Lower lobe of right lung (tissue), 2 donors: ENCODE measurements around the gene NHS. TPM values are rescaled to one million over a fixed set of nuclear protein-coding genes. Genes with fewer than 3 reads are reported as not detected.

Experiments used
- ATAC-seq, 2 donors: fragments of 200-7000 bp; cut with Tn5 transposase; one replicate each; pipeline ENCODE4 v1.9.1; 2020 to 2022; ENCODE audit warnings: mild to moderate bottlenecking in 2 of 2, moderate library complexity in 2 of 2
- DNase-seq: peaks from one replicate; pipeline ENCODE4 v3.0.0-alpha.2; 2020
- H3K27ac ChIP-seq: fragments of 200-600 bp; one replicate; pipeline ENCODE4 v1.8.0; 2022
- H3K27me3 ChIP-seq: fragments of 200-600 bp; one replicate; pipeline ENCODE4 v1.8.0; 2022; ENCODE audit warnings: low read depth
- H3K36me3 ChIP-seq: fragments of 200-600 bp; one replicate; pipeline ENCODE4 v1.8.0; 2022; ENCODE audit warnings: mild to moderate bottlenecking
- H3K4me1 ChIP-seq: fragments of 200-600 bp; one replicate; pipeline ENCODE4 v1.8.0; 2022
- H3K4me3 ChIP-seq: fragments of 200-600 bp; one replicate; pipeline ENCODE4 v1.8.0; 2022; ENCODE audit warnings: mild to moderate bottlenecking
- H3K9me3 ChIP-seq: fragments of 200-600 bp; one replicate; pipeline ENCODE4 v1.8.0; 2022
- CTCF ChIP-seq: fragments of 200-600 bp; IDR thresholded peaks from one replicate; pipeline ENCODE4 v1.8.0; 2022; ENCODE audit warnings: antibody characterized with exemption, mild to moderate bottlenecking
- intact Hi-C: fragments of 100-400 bp; cut with DNase I; formaldehyde crosslinking; loops from one replicate; pipeline ENCODE4 v1.11.0; 2022
- total RNA-seq: library from RNA; stranded (reverse); fragmentation: NEBNext Ultra II Directional; extraction: Animal tissue kit (Norgen Biotek cat#: 25700); gene quantifications from one replicate; pipeline ENCODE4 v1.2.1, GENCODE V29; 2021
- donor health status: DM: no; HTN: yes; CAD: no; lungs with severe emphysema.

Gene NHS
- total RNA-seq, 1 donor from 2014 or later = 2.7 TPM

- Histone ChIP-seq H3K27ac (no peak overlapping the region), H3K9me3 (no peaks in the 10 kb centered on the region), H3K4me3 (no peak overlapping the region), H3K36me3 (no peaks in the 10 kb centered on the region), H3K4me1 (no peaks in the 10 kb centered on the region), H3K27me3 (no peaks in the 10 kb centered on the region)
- intact Hi-C loops = no loop called here
- no peak for ATAC-seq
- no peak for DNase-seq
- no peak for TF ChIP-seq CTCF
Measured at GRCh38 chrX:17417372-17417771, 42.4 kb downstream of the NHS start.

- Histone ChIP-seq H3K9me3 (no peaks in the 10 kb centered on the region), H3K4me1 (no peaks in the 10 kb centered on the region), H3K27ac (no peak overlapping the region), H3K36me3 (no peaks in the 10 kb centered on the region), H3K4me3 (no peak overlapping the region), H3K27me3 (no peaks in the 10 kb centered on the region)
- no peak for TF ChIP-seq CTCF
- no peak for ATAC-seq
- intact Hi-C loops = no loop called here
- no peak for DNase-seq
Measured at GRCh38 chrX:17425136-17425535, 50.1 kb downstream of the NHS start.

- no peaks in the 10 kb centered on the region for H3K36me3 ChIP-seq
- no peaks in the 10 kb centered on the region for H3K9me3 ChIP-seq
- DNase-seq = no peak
- intact Hi-C loops = no loop called here
- no peak overlapping the region for H3K4me3 ChIP-seq
- ATAC-seq = no peak
- no peak overlapping the region for H3K27ac ChIP-seq
- no peak for TF ChIP-seq CTCF
- no peaks in the 10 kb centered on the region for H3K27me3 ChIP-seq
- H3K4me1 ChIP-seq = no peaks in the 10 kb centered on the region
Measured at GRCh38 chrX:17425551-17425950, 50.6 kb downstream of the NHS start.

- no peaks in the 10 kb centered on the region for H3K36me3 ChIP-seq
- H3K27me3 ChIP-seq = no peaks in the 10 kb centered on the region
- intact Hi-C loops = no loop called here
- ATAC-seq (no peak), DNase-seq (no peak)
- no peak for TF ChIP-seq CTCF
- no peak overlapping the region for H3K27ac ChIP-seq
- no peaks in the 10 kb centered on the region for H3K4me1 ChIP-seq
- no peak overlapping the region for H3K4me3 ChIP-seq
- no peaks in the 10 kb centered on the region for H3K9me3 ChIP-seq
Measured at GRCh38 chrX:17431171-17431570, 56.2 kb downstream of the NHS start.

- Histone ChIP-seq H3K27ac (no peak overlapping the region), H3K27me3 (no peaks in the 10 kb centered on the region), H3K4me1 (no peaks in the 10 kb centered on the region), H3K36me3 (no peaks in the 10 kb centered on the region), H3K9me3 (no peaks in the 10 kb centered on the region), H3K4me3 (no peak overlapping the region)
- no peak for TF ChIP-seq CTCF
- no peak for DNase-seq
- no peak for ATAC-seq
- intact Hi-C loops = no loop called here
Measured at GRCh38 chrX:17432158-17432557, 57.2 kb downstream of the NHS start.

- no peak for DNase-seq
- no peak for ATAC-seq
- Histone ChIP-seq H3K27me3 (no peaks in the 10 kb centered on the region), H3K27ac (no peak overlapping the region), H3K9me3 (no peaks in the 10 kb centered on the region), H3K36me3 (no peaks in the 10 kb centered on the region), H3K4me3 (no peak overlapping the region), H3K4me1 (no peaks in the 10 kb centered on the region)
- intact Hi-C loops = no loop called here
- TF ChIP-seq CTCF = no peak
Measured at GRCh38 chrX:17433965-17434364, 59.0 kb downstream of the NHS start.
